ENCODE data around the gene PRPH. TPM values are rescaled to one million over a fixed set of nuclear protein-coding genes. Genes with fewer than 3 reads are reported as not detected.

The PRPH gene
- polyA plus RNA-seq, 2 of the 4 experiments (the other 2 are of a cell fraction): 0.50 to 1.7 TPM

- no peak for TF ChIP-seq JUNB (IDR thresholded peaks at IDR 0.05)
- TF ChIP-seq ELK1 (IDR thresholded peaks at IDR 0.05; ENCODE audit: low read depth, low read length): no peak
- peak; percentile 95 for TF ChIP-seq CTCF (IDR thresholded peaks at IDR 0.05)
- no peak for TF ChIP-seq CHD2 (IDR thresholded peaks at IDR 0.05; ENCODE audit: low read length, partially characterized antibody)
These were observed 42.0 kb downstream of the PRPH start, which contains the start of gene C1QL4 (continued) for GRCh38 chr12:49336645-49337584.

GRCh38 chr12:49338830-49339463, 44.0 kb downstream of the PRPH start:
- no peak for TF ChIP-seq MAFK (IDR thresholded peaks at IDR 0.05; ENCODE audit: partially characterized antibody)
- TF ChIP-seq HES2 (IDR thresholded peaks at IDR 0.05): no peak
- TF ChIP-seq ZSCAN20 (CRISPR knock-in tag; IDR thresholded peaks at IDR 0.05): no peak
- TF ChIP-seq BCL3 (IDR thresholded peaks at IDR 0.05): no peak
- no peak for TF ChIP-seq NFE2L2 (conservative IDR thresholded peaks at IDR 0.05; ENCODE audit: low read length)
- TF ChIP-seq CTCF (IDR thresholded peaks at IDR 0.05): no peak
- no peak for TF ChIP-seq E2F6 (IDR thresholded peaks at IDR 0.05; ENCODE audit: borderline replicate concordance, low read depth)
- no peak for TF ChIP-seq CHD4 (IDR thresholded peaks at IDR 0.05; ENCODE audit: borderline replicate concordance)
- no peak for TF ChIP-seq POLR2A (IDR thresholded peaks at IDR 0.05; ENCODE audit: low read length)
- TF ChIP-seq RCOR1 (IDR thresholded peaks at IDR 0.05; ENCODE audit: low read depth, low read length): no peak
- no peak for TF ChIP-seq ESRRA (IDR thresholded peaks at IDR 0.05; ENCODE audit: borderline replicate concordance, low read length)
- WGBS (ENCODE audit: missing lambda C conversion rate): 35% methylated on average over 6 of the region's 6 CpGs
- Histone ChIP-seq H3K27ac (peak overlapping the region in 1 of 2 experiments; percentile 42; a peak in 1 of 6 replicates), H3K4me2 (no peak overlapping the region), H3K4me1 (peaks cover 25% of the 10 kb centered on the region), H3K9me3 (no peaks in the 10 kb centered on the region), H3K4me3 (no peak overlapping the region)
- FAIRE-seq (no peak), DNase-seq (ENCODE audit: low read depth in 1 of 2, low spot score in 1 of 2) (no peak), ATAC-seq (no peak)
- ChIA-PET CTCF (interaction anchor here (1.0 to 6.1 kb wide), 10 partner anchors 11 to 142 kb away, joined by 3 to 104 read pairs (median 10); partner anchors contain the start of genes DNAJC22, PRPH and TROAP), POLR2A (no interaction called here)

Measured in A549 (cell line).